Cerebellar cortex (tissue), 1 donor: ENCODE measurements around the gene IGF2BP3.
"Not testable (repeated sequence)": the region's sequence is repeated elsewhere in the genome, so short reads cannot be mapped to it uniquely, and the experiment has no call there.

Experiments
- DNase-seq: peaks from one replicate; pipeline ENCODE4 v3.0.0-alpha.2; 2015; ENCODE audit warnings: low spot score

Gene IGF2BP3

GRCh38 chr7:23470330-23471105 is at the start of gene IGF2BP3:
TSS of gene IGF2BP3 (minus strand) at chr7:23470491. CDS start at chr7:23470110, 381 bp downstream.
- peak; percentile 95 for DNase-seq

GRCh38 chr7:23514755-23515154 is 44.5 kb upstream of the IGF2BP3 start:
- no peak for DNase-seq

GRCh38 chr7:23513746-23514145 is 43.5 kb upstream of the IGF2BP3 start:
- DNase-seq, result not testable (repeated sequence)

GRCh38 chr7:23494009-23494408 is 23.7 kb upstream of the IGF2BP3 start:
- no peak for DNase-seq

GRCh38 chr7:23491502-23491901 is 21.2 kb upstream of the IGF2BP3 start:
- DNase-seq, result no peak

DNA sequence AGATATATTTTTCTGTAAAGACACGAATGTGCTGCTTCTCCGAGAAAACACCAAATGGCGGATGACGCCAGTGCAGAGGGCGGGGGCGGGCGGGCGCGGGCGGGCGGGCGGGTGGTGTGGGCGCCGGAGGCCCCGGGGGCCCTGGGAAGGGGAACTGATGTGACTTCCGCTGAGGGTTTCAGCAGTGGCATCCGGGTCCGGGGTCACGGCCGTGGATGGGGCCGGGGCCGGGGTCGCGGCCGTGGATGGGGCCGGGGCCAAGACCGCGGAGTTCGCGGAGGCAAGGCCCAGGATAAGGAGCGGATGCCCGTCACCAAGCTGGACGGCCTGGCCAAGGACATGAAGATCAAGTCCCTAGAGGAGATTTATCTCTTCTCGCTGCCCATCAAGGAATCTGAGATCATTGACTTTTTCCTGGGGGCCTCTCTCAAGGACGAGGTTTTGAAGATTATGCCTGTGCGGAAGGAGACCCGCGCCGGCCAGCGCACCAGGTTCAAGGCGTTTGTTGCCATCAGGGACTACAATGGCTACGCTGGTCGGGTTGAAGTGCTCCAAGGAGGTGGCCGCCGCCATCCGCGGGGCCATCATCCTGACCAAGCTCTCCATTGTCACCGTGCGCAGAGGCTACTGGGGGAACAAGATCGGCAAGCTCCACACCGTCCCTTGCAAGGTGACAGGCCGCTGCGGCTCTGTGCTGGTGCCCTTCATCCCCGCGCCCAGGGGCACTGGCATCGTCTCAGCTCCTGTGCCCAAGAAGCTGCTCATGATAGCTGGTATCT is 20.3 kb upstream of the IGF2BP3 start:
- peak; percentile 52 for DNase-seq

DNA sequence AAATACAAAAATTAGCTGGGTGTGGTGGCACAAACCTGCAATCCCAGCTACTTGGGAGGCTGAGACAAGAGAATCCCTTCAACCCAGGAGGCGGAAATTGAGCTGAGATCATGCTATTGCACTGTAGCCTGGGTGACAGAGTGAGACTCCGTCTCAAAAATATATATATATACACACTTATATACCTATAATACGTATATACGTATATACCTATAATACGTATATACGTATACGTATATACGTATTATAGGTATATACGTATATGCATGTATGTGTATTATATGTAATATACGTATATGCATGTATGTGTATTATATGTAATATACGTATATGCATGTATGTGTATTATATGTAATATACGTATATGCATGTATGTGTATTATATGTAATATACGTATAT is 18.4 kb upstream of the IGF2BP3 start:
- DNase-seq, result not testable (repeated sequence)

GRCh38 chr7:23487670-23488069 is 17.4 kb upstream of the IGF2BP3 start:
- DNase-seq, result no peak

- DNase-seq, result no peak
Measured at GRCh38 chr7:23486002-23486773, 15.9 kb upstream of the IGF2BP3 start.

DNA sequence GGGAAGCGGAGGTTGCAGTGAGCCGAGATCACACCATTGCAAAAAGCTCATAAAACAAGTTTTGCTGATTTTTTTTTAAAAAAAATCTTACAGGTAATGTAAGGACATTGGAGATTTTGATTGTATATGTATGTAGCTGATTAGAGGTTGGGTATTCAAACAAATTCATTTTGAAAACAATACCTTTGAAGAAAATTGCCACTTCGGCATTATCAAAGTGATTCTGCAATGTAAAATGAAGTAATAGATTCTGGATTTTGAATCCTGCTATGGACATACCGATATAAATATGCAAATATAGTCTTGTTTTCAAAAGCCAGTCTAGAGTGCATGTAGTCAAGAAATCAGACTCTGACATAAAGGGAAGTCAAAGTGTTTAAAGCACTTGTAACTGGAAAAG is 12.4 kb upstream of the IGF2BP3 start:
- no peak for DNase-seq

DNA sequence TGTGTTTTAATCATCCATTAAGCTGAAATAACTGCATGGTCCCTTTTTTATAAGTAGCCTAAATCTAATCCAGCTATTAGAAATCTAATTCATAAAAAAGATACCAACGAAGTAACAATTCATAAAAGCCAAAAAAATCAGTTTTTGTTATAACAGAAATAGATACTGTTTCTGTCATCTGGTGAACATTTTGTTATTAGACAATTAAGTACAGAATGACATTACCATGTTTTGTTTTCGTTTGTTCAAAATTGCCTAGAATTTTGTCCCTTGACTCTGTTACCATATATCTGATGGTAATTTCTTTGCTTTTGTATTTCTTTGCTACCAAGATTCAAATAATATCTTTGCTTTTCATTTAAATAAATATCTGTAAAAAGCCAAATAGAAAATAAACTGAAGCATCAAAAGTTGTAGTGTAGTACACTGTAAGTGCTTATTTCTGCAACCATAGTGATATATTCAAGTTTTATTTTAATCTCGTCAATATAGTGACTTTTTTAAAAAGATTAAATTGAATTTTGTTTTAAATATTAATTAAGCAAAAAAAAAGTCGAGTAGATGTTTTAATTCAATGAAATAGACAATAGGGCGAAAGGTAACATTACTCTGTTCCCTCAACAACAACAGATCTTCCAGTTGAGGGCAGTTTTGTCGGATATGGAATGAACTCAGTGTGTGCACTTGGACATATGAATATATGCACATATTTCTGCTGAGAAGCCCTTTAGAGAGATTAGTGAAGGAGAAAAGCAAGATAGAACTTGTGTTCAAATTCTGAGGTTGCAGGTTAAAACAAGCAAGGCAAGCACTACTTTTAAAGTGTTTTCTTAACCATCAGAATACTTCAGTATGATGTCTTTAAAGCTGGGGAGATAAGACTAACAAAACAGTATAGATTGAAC is 7.9 kb upstream of the IGF2BP3 start:
- DNase-seq, result no peak

DNA sequence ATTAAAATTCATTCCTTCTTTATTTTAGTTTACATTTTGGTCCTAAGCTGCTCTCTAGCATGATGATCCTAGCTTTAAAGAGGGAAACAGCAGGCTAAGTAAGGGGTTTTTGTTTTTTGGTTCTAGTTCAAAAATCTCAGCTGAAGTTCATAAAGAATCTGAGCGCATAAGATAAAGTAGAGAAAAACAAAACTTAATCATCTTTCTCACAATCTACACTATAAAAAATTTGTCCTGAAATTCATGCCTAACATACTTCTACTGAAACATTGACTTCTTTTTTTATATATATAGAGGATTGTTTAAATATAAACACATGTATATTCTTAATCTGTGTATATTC is 6.8 kb upstream of the IGF2BP3 start:
- DNase-seq, result no peak

DNA sequence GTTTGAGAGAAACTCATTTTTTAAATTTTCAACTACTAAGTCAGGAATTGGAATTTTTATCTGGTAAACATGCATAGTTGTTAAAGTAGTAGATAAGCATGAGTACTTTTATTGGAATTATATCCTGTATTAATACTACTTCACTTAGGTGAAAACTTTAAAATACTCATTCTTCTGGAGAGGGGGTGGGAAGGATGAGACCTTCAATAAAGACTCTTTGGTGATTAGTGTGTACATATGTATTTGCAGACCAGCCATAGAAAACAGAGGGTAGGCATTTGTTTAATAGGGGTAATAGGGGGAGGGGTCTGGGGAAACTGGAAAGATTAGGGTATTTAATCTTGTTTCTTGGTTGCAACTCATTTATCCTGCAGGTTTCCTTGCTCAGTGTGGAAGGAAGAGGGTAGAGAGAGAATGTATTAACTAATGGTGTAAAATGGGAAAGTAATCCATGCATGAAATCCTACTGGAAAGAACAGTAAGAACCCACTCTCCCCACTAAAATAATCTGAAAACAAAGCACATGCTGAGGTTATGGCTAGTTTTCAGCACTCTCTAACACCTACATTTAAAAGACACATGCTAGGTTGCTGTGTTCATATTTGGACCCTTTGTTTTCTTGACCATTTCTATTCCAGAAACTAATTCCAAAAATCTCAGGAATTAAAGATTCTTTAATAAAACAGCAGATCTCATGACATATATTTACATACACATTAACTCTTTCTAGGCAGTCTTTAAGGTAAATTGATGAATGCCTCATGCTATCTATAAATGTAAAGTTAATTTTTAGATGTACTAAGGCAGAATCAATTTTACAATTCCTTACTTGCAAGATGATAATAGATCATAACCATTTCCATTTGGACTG is 6.2 kb upstream of the IGF2BP3 start:
- no peak for DNase-seq

GRCh38 chr7:23475576-23475839 is 5.2 kb upstream of the IGF2BP3 start:
- no peak for DNase-seq

DNA sequence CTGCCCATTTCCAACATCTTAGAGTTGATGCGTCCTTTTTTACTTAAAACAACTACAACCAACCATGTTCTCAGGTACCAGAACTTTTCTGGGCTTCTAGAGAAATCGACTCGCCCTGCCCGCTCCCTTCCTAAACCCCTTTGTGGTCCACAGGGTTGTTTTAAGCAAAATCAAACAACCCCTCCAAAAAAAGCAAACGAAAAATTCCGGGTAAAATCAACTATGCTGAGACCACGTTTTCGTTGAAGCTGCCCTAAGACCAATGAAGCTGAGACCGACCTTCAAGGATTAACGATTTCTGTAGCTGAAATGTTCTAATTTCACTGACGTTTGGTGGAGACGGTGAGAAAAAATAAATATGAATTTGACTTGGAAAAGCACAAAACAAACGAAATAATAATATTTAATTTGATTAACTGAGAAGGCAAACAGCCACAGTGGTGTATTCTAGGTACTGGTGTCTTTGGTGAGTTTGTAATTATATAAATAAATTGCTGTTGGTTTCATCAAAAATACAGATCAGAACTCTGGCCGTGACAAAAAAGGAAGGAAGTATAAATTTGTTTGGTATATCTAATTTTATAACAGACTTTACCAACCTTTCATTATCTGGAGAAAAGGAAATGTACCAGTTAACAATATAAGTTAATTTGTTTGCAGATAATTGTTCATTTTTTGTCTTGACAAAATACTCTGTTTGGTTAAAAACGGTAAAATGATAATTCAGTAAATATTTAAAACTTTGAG is 4.7 kb upstream of the IGF2BP3 start:
- DNase-seq, result no peak

DNA sequence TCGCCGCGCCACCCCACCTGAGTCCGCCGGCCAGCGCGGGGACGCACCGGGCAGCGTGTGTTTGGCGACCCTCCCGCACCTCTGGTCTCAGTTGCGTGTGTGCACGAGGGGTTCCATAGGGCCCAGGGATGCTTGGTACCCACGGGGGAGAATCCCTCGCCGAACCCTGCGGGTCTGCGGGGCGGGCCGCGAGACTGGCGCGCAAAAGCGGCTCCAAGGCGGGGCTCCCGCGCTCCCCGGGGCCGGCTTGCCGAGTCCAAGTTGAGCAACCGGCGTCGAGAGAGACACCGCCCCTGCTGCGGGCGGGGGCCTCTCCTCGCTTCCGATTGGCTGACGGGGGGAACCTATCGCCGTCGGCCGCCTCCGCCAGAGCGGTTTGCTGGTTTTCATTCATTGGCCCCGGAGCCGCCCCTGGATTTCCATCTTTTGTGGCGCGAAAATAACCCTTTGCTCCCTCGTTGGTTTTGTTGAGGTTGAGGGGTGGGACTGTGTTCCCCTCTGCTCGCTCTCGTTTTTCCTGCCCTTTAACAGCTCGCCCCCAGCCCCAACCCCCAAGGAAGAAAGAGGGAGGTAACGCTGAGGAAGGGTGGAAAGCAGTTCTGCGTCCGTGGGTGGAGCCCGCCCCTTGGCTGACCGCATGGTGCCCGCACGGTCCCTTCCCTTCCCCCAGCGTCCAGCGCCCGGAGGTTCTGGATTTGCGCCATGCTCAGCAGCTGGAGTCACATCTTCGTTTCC is 4.0 kb upstream of the IGF2BP3 start:
- peak; percentile 93 for DNase-seq

GRCh38 chr7:23473844-23474093 is 3.5 kb upstream of the IGF2BP3 start:
- peak; percentile 37 for DNase-seq

DNA sequence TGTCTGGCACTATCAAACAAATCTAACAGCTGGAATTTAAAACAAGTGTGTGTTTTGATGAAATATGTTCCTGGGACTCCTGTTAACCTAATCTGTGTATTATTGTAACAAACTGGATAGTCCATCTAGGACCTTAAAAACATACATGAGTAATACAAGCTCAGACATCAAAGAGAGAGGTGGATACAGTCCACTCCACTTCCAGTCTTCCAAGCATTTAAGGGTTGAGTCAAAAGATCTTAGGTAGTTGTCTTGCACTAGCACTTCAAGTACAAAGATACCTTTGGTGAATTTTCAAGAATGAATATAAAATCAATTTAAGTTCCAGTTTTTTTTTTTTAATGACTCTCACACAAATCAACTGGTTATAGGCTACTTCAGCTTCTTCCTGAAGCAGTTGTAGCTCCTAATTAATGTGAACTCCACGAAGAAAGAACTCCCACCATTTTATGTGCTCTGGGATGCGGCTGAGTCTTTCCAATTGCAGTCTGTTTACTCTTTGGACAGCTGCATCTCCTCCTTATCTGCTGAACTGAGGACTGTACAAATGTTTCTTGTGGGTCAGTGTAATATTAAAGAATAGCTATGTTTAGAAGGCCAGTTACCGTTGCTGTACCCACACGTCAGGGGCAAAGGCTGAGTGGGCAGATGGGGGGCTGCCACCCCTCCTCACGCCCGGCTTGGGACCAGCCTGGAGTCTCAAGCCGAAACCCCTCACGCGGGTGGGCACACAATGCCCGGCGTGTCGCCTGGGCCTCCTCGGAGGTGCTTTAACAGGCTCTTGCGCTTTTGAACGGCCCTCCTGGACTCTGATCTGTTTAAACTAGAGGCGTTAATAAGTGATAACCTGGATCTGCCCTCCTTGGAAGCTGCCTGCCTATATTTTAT is 2.9 kb upstream of the IGF2BP3 start:
- no peak for DNase-seq

GRCh38 chr7:23472556-23472955 is 2.3 kb upstream of the IGF2BP3 start:
- DNase-seq, result no peak
